Spleen (tissue), 7 donors: ENCODE measurements around the gene PZP.

Experiments used
- CTCF ChIP-seq, 11 experiments: fragments of 200-600 bp in 7 of 11; fragments of 450-650 bp in 4 of 11; sonication (generic) in 4 of 11; IDR thresholded peaks in 8 of 11; conservative IDR thresholded peaks in 3 of 11; 1 replicate in 7 of 11; 2 replicates in 4 of 11; pipeline versions ENCODE4 v1.4.0 to v1.8.0; 2016 to 2021; ENCODE audit warnings: antibody characterized with exemption in 11 of 11, inconsistent platforms in 4 of 11, mild to moderate bottlenecking in 1 of 11
- POLR2A ChIP-seq, 3 donors: fragments of 450-650 bp; IDR thresholded peaks; one replicate each; pipeline ENCODE4 v1.5.1; 2017; ENCODE audit warnings: antibody characterized with exemption in 3 of 3, mild to moderate bottlenecking in 1 of 3
- POLR2AphosphoS5 ChIP-seq, 3 donors: sonication (generic); formaldehyde crosslinking; IDR thresholded peaks; one replicate each; pipeline ENCODE4 v1.5.1; 2017; ENCODE audit warnings: antibody characterized with exemption in 3 of 3
- donor health status: DM: no; HTN: no; CAD: no; lungs with moderate emphysema.
- donor health status: DM: no; HTN: no; CAD: no.
- donor health status: DM: no; HTN: no; CAD: no.

- TF ChIP-seq CTCF (IDR thresholded peaks at IDR 0.05 in 8 of 11, conservative IDR thresholded peaks at IDR 0.05 in 3 of 11): no peak
- TF ChIP-seq POLR2A (IDR thresholded peaks at IDR 0.05): no peak
- TF ChIP-seq POLR2AphosphoS5 (IDR thresholded peaks at IDR 0.05): no peak
These were observed 40.2 kb upstream of the PZP start for GRCh38 chr12:9248435-9248834.
